ENCODE measurements around the gene FBXO4.

DNA sequence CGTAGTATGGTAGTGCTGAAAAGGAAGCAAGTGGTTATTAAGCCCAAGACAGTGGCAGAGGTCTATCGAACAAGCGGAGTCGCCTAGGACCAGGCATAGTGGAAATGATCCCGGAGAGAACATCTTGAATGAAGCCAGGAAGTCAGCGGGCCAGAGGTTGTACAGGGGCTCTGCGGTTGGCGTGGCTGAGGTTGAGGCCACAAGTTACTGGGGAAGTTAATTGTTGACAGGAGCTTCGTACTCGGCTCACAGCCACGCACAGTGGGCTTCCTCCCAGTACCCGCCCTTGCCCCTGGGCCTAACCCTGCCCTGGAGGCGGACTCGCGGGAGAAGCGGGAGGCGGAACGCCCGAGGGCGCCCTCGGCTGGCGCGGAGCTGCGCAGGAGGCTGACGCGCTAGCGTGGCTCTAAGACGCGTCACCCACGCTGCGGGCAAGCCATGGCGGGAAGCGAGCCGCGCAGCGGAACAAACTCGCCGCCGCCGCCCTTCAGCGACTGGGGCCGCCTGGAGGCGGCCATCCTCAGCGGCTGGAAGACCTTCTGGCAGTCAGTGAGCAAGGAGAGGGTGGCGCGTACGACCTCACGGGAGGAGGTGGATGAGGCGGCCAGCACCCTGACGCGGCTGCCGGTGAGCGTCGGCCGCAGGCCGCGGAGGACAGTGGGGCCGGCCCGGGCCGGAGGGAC lies at the start of gene FBXO4:
- TF ChIP-seq POLR2A (IDR thresholded peaks at IDR 0.05; ENCODE audit: borderline replicate concordance, extremely low read depth, insufficient read depth, insufficient read length) (peak; percentile 81), YY1 (IDR thresholded peaks at IDR 0.05; ENCODE audit: extremely low read depth, insufficient replicate concordance, low read depth, low read length) (peak; percentile 74), CTCF (IDR thresholded peaks at IDR 0.05 in 2 of 3, conservative IDR thresholded peaks at IDR 0.05 in 1 of 3; ENCODE audit: borderline replicate concordance in 1 of 3, insufficient read depth in 1 of 3, low read depth in 2 of 3, low read length in 2 of 3) (peak; percentile 24 to 50 (median 45); a peak in 5 of 6 replicates), EZH2 (IDR thresholded peaks at IDR 0.05) (no peak), CEBPB (IDR thresholded peaks at IDR 0.05; ENCODE audit: low read depth) (no peak), SP1 (IDR thresholded peaks at IDR 0.05; ENCODE audit: low read depth) (no peak)
